DMS114 treated with DMSO at 0.1 percent for 48 hours (cell line): ENCODE results near the gene SLC16A12.
A peak's percentile ranks its signal among the peaks of the same experiment; 100 is the strongest.

Experiments
- DNase-seq: peaks from one replicate; lab custom pipeline; 2025; ENCODE audit not compliant: unreplicated experiment; lab: John Stamatoyannopoulos, UW

SLC16A12 gene, protein sequence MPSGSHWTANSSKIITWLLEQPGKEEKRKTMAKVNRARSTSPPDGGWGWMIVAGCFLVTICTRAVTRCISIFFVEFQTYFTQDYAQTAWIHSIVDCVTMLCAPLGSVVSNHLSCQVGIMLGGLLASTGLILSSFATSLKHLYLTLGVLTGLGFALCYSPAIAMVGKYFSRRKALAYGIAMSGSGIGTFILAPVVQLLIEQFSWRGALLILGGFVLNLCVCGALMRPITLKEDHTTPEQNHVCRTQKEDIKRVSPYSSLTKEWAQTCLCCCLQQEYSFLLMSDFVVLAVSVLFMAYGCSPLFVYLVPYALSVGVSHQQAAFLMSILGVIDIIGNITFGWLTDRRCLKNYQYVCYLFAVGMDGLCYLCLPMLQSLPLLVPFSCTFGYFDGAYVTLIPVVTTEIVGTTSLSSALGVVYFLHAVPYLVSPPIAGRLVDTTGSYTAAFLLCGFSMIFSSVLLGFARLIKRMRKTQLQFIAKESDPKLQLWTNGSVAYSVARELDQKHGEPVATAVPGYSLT

DNA sequence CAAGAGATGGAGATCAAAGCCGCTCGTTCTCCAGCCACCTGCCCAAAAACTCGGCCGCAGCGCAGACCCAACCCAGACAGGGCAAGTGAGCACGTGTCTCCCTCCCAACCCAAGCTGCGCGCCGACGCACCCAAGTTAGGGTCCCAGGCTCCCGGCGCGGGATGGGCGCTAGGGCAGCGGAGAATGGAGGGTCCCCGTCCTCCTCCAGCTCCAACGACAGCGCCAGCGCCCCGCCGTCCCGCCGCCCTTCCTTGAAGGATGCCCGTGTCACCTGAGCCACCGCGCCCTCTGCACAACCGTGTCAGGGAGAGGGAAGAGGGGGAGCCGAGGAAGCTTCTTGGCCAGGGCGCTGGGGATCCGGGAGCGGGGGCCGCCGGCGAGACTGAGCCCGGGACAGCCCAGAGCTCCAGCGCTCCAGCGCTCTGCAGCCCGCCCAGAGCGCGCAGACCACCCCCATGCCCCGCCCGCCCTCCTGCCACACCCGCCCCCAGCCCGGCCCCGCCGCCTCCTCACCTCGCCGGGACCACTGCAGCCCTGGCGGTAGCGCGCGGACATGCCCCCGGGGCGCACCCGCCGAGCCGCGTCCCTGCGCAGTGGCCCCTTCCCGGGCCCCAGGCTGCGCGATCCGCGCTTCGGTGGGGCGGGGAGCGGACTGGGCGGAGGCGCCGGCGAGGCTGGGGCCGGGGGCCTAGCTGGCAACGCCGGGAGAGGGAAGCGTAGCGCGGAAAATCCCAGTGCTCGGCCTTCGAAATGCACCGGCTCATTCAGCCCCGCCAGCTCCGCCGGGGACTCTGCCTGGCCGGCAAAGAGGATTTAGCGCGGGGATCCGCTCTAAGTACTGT is at the start of gene SLC16A12:
TSS of gene SLC16A12 (minus strand) at position 424 of the 842 bp plus-strand sequence. CDS start 73,016 bp downstream, outside the sequence.
- DNase-seq = no peak

DNA sequence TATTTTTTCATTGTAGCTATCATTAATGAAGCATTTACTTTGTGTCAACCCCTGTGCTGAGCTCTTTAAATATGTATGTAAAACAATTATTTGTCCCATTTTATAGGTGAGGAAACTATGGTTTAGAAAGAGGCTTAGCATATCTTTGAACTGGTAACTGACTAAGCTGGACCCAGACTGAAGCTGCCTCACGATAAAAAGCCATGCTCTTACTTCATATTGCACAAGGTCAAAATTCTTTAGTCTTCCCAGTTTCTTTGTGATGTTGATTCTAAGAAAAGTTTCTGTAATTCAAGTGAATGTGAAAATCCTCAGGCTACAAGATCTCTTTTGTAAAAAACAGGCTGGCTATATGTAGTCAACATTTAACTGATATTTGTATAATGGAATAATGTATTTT is 46.6 kb upstream of the SLC16A12 start:
- no peak for DNase-seq

DNA sequence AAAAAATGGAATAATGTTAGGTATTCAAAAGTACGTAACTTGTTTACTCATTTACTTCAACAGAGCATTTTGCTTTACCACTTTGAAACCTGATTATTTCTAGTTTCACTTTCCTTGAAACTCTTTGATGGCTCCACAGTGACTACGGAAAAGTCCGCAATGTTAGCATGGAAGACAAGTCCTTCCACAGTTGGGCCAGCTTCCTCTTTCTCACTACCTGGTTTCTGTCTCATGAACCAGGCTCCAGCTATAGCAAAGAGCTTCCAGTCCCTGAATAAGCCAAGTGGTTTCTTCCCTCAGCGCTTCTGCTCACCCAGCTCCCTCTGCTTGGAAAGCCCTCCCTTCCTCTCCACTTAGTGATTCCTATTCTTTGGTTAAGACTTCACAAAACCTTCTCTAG is 44.8 kb upstream of the SLC16A12 start:
- DNase-seq = no peak

DNA sequence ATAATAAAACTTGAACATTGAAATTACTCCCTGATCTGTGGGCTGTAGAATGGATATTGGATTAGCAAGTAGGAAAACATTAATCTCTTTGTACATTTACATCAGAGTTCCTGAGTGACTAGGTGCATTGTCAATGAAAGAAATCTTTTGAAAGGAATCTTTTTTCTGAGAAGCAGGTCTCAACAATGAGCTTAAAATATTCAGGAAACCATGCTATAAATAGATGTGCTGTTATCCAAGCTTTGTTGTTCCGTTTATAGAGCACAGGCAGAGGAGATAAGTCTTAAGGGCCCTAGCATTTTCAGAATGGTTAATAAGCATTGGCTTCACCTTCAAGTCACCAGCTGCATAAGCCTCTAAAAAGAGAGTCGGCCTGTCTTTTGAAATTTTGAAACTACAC is 41.3 kb upstream of the SLC16A12 start:
- no peak for DNase-seq

DNA sequence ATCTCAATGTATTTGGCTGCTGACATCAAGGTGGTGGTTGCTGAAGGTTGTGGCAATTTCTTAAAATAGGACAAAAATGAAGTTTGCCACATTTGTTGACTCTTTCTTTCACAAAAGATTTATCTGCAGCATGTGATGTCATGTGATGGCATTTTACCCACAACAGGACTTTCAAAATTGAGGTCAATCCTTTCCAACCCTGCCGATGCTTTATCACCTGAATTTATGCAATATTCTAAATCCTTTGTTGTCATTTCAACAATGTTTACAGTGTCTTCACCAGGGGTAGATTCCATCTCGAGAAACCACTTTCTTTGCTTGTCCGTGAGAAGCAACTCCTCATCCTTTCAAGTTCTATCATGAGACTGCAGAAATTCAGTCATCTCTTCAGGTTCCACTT is 40.6 kb upstream of the SLC16A12 start:
- no peak for DNase-seq

DNA sequence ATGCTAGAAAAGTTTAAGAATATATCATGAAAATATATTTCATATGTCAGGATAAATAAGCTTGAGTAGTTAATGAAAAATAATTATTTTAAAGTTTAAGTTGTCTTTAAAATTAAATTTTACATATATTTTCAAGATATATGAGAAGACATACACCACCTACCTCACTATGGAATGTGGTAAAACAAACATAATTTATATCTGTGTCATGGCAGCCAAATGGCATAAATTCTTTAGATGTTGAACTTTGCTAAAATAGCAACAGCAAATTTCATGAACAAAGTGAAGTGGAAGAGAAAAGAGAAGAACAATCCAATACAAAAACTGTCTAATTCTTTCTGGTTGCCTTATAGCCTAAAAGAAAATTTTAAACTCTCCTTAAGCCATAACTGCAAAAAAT is 39.6 kb upstream of the SLC16A12 start:
- no peak for DNase-seq

DNA sequence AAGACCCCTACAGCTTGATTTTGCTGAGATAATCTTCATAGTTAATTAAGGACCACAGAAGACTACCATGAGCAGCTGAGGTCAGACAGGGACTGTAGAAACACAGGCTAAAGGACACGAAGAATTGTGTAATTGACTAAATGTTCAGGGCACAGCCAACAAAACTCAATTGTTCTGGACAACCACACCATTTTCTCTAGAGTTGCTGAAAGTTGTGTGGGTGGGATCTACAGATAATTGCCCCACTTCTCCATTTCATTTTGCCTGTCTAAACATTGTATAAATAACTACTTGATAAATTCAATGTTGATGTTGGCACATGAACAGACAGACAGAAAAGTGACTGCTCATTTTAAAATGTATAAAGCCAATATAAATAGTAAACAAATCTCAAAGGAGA is 39.0 kb upstream of the SLC16A12 start:
- DNase-seq = no peak

DNA sequence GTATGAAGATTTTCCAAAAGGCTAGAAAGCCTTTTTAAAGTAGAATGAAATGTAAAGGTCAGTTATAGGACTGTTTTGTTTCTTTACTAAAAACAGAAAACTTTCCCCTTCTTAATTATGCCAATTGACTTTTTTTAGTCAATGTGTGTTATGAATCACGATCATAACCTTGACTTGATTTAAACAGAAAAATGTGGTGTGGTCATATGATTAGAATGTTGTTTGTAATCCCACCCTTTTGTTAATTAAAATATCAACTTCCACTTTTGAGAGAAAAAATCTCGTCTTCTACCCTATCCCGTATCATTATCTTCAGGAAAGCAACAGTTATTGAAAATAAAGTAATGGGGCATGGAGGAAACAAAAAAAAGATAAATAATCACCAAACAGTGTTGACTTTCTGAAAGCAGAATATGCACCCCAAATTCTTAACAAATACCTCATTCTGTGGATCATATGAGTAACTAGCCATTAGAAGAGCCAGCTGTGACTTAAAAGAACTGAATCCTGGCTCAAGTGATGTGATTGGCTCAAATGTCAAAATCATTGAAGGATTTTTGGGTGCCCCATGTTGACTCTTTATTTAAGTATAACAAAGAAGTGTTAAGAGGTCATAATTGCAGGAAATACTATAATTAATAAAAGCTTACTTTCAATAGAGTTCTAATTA is 32.3 kb upstream of the SLC16A12 start:
- no peak for DNase-seq

DNA sequence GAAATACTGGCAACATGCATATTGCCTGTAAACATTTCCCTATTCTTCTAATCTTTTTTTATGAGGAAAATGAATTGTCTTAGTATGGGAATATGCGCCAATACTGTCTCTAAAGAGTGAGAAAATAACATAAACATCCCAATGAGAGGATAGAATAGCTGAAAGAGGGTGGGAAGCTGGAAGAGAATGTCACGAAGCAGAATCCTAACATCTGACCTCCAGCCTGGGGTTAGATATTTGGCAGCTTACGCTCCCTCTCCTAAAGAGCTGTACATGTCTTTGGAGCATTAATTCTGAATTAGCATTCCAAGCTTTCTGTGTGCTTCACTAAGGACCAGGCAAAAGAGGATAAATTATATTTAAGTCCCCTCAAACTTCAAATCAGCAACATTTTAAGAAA is 31.6 kb upstream of the SLC16A12 start:
- DNase-seq = no peak

DNA sequence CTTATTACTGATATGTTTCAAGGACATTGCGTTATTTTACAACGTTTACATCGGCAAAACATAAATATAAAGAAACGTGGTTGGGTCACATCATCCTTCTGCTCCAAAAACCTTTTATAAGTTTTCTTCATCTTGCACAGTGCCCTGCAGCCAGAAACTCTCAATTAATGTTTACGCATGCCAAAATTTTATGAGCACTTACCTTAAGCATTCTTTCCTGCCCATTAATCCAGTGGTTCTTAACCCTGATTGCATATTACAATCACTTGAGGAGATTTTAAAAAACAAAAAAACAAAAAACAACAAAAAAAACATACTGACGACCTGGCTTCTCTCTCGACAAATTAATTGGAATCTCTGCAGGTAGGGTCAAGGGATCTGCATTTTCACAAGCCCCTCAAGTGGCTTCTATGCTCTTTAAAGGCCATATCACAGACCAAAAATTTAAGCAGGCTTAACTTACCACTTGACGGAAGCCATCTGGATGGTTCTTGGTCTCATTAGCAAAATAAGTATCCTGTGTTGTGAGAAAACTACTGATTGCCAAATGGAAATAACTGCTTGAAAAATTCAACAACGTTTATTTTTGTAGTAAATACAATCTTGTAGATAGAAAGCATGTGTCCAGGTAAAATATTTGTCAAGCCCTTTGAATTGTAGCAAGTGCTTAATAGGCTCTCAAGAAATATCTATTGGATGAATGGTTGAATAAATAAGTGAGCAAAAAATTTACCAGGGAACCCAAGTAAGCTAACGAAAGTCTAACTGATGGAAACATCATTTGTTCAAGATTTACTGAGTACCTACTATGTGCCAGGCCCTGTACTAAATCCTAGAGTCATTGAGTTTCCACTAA is 30.9 kb upstream of the SLC16A12 start:
- no peak for DNase-seq

DNA sequence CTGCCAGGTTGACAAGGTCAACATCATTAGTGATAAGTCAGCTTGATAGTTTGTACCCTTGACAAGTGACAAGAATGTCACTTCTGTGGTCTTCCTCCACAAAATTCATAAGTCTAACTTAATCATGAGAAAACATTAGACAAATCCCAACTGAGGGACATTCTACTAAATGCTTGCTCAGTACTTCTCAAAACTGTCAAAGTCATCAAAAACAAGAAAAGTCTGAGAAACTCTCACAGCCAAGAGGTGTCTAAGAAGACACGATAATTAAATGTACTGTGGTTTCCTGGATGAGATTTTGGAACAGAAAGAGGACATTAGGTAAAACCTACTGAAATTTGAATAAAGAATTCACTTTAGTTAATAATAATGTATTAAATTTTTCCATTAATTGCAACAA is 29.8 kb upstream of the SLC16A12 start:
- DNase-seq = no peak

DNA sequence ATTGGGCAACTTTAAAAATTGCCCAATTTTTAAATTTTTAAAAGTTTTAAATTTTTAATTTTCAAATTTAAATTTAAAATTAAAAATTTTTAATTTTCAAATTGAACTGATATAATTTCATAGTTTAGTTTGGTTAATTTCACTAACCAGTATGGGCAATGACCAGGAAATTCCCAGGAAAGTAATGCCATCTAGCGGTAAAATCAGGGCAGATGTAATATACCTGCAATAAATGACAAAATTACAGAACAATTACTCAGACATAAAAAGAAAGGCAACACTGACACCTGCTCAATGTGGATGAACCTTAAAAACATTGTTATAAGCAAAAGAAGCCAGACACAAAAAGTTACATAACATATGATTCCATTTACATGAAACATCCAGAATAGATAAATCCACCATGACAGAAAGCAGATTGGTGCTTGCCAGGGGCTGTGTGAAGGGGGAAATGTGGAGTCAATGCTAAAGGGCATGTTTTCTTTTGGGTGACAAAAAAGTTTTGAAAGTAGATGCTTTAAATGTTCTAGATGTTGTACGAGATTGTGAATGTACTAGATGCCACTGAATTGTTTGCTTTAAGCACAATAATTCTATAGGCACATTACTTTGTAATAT is 28.6 kb upstream of the SLC16A12 start:
- DNase-seq = peak; percentile 54

DNA sequence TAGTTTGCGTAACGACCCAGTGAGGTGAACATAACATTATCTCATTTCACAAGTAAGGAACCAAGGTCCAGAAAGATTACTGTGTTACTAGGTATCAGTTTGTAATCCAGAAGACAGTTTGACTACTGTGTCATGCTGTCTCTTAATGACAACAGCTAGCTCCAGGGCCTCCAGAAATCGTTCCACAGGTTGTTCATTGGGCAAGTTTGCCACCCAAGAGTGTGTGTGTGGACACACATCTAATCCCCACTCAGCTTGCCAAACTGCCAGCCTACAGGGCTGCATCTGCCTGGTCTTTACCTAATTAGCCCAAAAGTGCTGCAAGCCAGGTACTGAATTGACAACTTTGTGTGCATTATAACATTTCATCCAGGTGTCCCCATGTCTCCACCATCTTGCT is 27.9 kb upstream of the SLC16A12 start:
- no peak for DNase-seq

DNA sequence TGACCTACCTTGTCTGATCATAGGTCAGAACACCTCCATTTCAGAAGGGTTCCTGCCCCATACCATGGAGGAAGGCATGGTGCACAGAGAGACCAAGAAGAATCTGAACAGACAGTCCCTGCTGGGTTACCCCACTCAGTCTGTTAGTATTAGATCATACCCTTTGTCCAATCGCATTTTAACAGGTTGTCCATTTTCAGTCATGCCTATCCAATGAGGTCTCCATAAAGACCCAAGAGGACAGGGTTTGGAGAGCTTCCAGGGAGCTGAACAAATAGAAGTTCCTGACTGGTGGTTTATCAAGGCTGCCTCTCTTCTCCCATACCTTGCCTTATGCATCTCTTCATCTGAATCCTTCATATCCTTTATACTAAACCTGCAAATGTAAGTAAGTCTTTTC is 21.2 kb upstream of the SLC16A12 start:
- no peak for DNase-seq

DNA sequence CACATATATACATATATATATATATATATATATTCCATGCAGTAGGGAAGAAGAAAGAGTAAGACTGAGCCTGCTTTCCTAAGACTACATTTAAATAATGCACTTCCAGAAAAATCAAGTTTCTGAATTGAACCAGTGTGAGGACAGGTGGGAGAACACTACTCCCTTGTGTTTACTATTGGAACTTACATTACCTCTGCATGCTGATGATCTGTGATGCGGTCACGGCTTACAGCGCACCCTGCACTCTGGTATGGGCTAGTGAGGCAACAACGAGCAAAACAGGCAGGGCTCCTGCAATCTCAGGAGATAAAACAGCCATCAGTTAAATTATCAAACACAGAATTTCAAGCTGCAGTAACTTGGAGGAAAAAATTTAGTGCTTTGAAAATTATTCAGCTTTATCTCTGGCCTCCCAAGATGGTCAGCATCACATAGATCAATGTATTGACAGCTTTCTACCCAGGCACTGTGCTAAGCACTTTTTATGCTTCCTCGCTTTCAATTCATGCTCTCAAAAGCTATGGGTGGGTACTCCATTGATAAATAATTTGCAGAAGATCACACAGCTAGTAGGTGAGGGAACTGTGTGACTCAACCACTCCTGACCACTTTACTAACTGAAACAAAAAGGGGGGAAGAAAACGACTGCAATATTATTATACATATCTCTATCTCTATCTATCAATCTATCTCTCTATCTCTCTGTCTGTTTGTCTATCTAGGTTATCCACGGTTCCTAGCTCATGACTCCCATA is 20.5 kb upstream of the SLC16A12 start:
- no peak for DNase-seq

DNA sequence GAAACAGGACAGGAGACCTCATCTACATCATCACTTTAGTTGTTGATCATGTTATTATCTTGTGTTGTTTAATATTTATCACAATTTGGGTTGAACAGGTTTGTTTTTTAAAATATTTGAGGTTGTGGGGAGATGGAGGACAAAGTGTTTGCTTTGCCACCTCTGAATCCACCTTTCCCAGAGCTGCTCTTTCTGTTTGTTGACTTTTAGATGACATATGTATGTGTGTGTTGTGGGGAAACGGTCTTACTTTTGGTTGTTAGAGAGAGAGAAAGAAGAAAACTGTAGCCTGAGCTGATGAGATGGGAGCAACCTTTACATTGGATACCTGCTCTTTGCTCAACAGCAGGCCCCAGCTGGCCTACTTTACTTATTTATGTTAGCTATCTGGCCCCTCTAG is 19.0 kb upstream of the SLC16A12 start:
- no peak for DNase-seq

DNA sequence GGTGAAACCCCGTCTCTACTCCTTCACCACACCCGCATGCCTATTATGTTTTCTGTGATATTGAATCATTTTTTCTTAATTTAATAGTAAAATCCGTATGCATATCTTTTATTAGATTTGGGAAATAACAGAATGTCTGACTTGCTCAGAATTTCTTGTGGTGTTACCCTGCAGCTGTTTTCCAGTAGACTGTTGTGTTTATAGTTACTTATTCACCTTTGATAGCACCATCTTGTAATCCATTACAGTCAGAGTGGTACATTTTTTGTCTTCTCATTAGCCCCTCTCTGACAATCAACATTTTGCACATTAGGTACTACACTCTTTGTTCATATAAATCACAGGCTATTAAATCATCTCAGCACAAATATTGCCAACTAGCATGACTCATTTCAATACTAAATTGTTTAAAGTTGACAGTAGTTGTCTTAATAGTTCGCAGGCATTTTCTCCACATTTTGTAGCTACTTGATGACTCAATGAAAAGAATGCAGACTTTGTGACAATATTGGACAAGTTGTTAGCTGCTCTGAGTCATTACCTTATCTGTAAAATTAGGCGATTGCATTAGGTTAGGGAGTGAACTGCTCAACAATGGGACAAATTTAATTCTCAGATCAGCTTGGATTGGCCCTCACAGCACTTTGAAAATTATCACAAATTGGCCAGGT is 17.8 kb upstream of the SLC16A12 start:
- no peak for DNase-seq

DNA sequence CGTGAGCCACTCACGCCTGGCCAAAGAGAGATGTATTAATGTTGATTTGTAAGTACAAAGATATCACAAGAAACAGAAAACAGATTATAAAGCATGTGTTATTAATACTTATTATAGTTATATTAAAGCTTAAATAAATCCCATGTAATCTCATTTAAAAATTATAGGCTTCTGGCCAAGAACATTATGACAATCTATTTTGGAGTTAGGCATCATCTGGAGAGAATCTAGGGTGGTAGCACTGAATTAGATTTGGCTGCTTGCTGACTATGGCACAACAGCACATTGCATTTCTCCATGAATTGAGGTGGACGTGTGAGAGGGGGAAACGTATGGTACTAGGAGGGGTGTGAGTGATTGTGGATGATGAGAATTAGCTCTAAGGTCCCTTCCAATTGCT is 16.8 kb upstream of the SLC16A12 start:
- no peak for DNase-seq

DNA sequence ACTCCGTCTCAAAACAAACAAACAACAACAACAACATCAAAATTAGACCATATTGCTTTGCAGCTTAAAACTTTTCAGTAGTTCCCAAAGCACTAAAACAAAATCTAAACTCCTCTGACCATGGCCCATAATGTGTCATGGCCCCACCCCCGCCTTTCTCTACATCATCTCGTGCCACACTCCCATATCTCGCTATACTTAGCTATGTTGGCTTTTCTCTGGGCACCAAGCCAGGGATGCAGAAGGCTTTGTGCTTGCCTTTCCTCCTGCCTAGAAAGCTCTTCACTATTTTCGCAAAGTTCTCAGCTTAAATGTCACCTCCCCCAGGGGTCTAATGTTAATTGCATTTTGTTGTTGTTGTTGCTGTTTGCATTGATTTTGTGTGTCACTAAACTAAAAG is 15.1 kb upstream of the SLC16A12 start:
- no peak for DNase-seq
